K562 (cell line): ENCODE data around the gene ZNF598. TPM values are rescaled to one million over a fixed set of nuclear protein-coding genes. Genes with fewer than 3 reads are reported as not detected.
A peak's percentile ranks its signal among the peaks of the same experiment; 100 is the strongest.

Source experiments
- CBFB ChIP-seq: sonication (generic); formaldehyde crosslinking; IDR thresholded peaks from 2 replicates; pipeline ENCODE4 v1.4.0; 2020; ENCODE audit warnings: mild to moderate bottlenecking, missing genetic modification reagents
- ELF1 ChIP-seq: fragments of 200-800 bp; sonication (Bioruptor generic); IDR thresholded peaks from 2 replicates; pipeline ENCODE4 v1.6.1; 2016; ENCODE audit warnings: missing genetic modification characterization, missing compliant biosample characterization
- ELF2 ChIP-seq: fragments of 250-450 bp; sonication (Bioruptor Pico); IDR thresholded peaks from 2 replicates; pipeline ENCODE4 v1.5.0; 2021; ENCODE audit warnings: mild to moderate bottlenecking
- ESRRA ChIP-seq: fragments of 450-650 bp; IDR thresholded peaks from 2 replicates; pipeline ENCODE4 v1.6.1; 2014; ENCODE audit warnings: low read depth, mild to moderate bottlenecking, moderate library complexity, borderline replicate concordance
- GABPA ChIP-seq: fragments of 200-800 bp; sonication (Bioruptor generic); conservative IDR thresholded peaks from 2 replicates; pipeline ENCODE4 v1.6.1; 2016; ENCODE audit warnings: low read depth, missing genetic modification characterization, missing compliant biosample characterization
- GABPB2 ChIP-seq: fragments of 250-450 bp; sonication (Bioruptor Pico); conservative IDR thresholded peaks from 2 replicates; pipeline ENCODE4 v1.5.1; 2021; ENCODE audit warnings: mild to moderate bottlenecking
- HIVEP1 ChIP-seq: fragments of 250-450 bp; sonication (Bioruptor Pico); IDR thresholded peaks from 2 replicates; pipeline ENCODE4 v1.4.0; 2020; ENCODE audit warnings: mild to moderate bottlenecking
- KAT2B ChIP-seq: IDR thresholded peaks from one replicate; pipeline ENCODE4 v1.6.1; 2012; ENCODE audit warnings: low read depth, mild to moderate bottlenecking, control low read depth, inconsistent platforms, low read length, moderate library complexity
- KLF10 ChIP-seq: fragments of 250-450 bp; sonication (Bioruptor Pico); IDR thresholded peaks from 2 replicates; pipeline ENCODE4 v1.6.1; 2021; ENCODE audit warnings: matching md5 sums
- PRMT5 ChIP-seq: sonication (generic); formaldehyde crosslinking; IDR thresholded peaks from 2 replicates; pipeline ENCODE4 v1.5.0; 2020; ENCODE audit warnings: missing genetic modification reagents
- TAF1 ChIP-seq: IDR thresholded peaks from 2 replicates; pipeline ENCODE4 v1.6.1; 2011; ENCODE audit warnings: mild to moderate bottlenecking, low read length, moderate library complexity; ENCODE audit not compliant: insufficient read depth, control insufficient read depth, severe bottlenecking; ENCODE audit errors: extremely low read depth
- ZNF165 ChIP-seq: fragments of 250-450 bp; sonication (Bioruptor Pico); IDR thresholded peaks from 2 replicates; pipeline ENCODE4 v1.4.0; 2020; ENCODE audit warnings: borderline replicate concordance
- ZNF583 ChIP-seq: fragments of 250-450 bp; sonication (Bioruptor Pico); IDR thresholded peaks from 2 replicates; pipeline ENCODE4 v1.4.0; 2020
- ZNF76 ChIP-seq: fragments of 250-450 bp; sonication (Bioruptor Pico); IDR thresholded peaks from 2 replicates; pipeline ENCODE4 v1.4.0; 2020; ENCODE audit warnings: mild to moderate bottlenecking, moderate library complexity, borderline replicate concordance
- polyA plus RNA-seq, 8 experiments: library from polyadenylated mRNA; depleted of rRNA in 4 of 8; stranded (reverse) in 5 of 8; unstranded in 3 of 8; fragments of >200 nt; fragmentation: Nextera tagmentation in 2 of 8; fragmentation: Illumina TruSeq in 1 of 8; extraction: Ambion mirVana in 2 of 8; extraction: Trizol in 1 of 8; gene quantifications; 2 replicates each; pipeline versions ENCODE4 v1.2.1 to v1.2.3, GENCODE V29; 2011 to 2014; ENCODE audit warnings: inconsistent platforms in 1 of 8, missing spikeins in 1 of 8
- total RNA-seq, 7 experiments: library from RNA; depleted of rRNA in 6 of 7; stranded (reverse); fragments of >200 nt in 6 of 7; fragmentation: Illumina TruSeq in 2 of 7; extraction: Trizol in 2 of 7; gene quantifications; 2 replicates each; pipeline versions ENCODE4 v1.2.1 to v1.2.3, GENCODE V29; 2011 to 2021; ENCODE audit warnings: low replicate concordance in 1 of 7
- TF ChIP-seq, protein P1 (sequence below), 2 experiments: IDR thresholded peaks; 2 replicates each; pipeline ENCODE4 v1.6.1; 2011; ENCODE audit warnings: borderline replicate concordance in 1 of 2, control low read depth in 1 of 2, low read depth in 1 of 2, low read length in 1 of 2, mild to moderate bottlenecking in 1 of 2, mixed read lengths in 1 of 2, moderate library complexity in 1 of 2; ENCODE audit not compliant: insufficient read depth in 1 of 2, insufficient read length in 1 of 2, poor library complexity in 1 of 2, severe bottlenecking in 1 of 2; ENCODE audit errors: extremely low read depth in 1 of 2
- TF ChIP-seq, protein P2 (sequence below): fragments of 450-650 bp; IDR thresholded peaks from 2 replicates; pipeline ENCODE4 v1.6.1; 2017; ENCODE audit warnings: mild to moderate bottlenecking, moderate library complexity
- TF ChIP-seq, protein P3 (sequence below): fragments of 250-450 bp; sonication (Bioruptor Pico); IDR thresholded peaks from 2 replicates; pipeline ENCODE4 v1.5.0; 2020; ENCODE audit warnings: mild to moderate bottlenecking, borderline replicate concordance
- TF ChIP-seq, protein P4 (sequence below): fragments of 250-450 bp; sonication (Bioruptor Pico); IDR thresholded peaks from 2 replicates; pipeline ENCODE4 v1.8.0; 2022; ENCODE audit warnings: inconsistent platforms
- TF ChIP-seq, protein P5 (sequence below): fragments of 250-450 bp; sonication (Bioruptor Pico); IDR thresholded peaks from 2 replicates; pipeline ENCODE4 v1.5.0; 2021
- TF ChIP-seq, protein P6 (sequence below): fragments of 250-450 bp; sonication (Bioruptor Pico); IDR thresholded peaks from 2 replicates; pipeline ENCODE4 v1.8.0; 2022; ENCODE audit warnings: moderate library complexity, mild to moderate bottlenecking, inconsistent platforms

The ZNF598 gene
- total and polyA plus RNA-seq, 9 of the 15 experiments (the other 6 are each of a cell fraction or from before 2014, with no cell fraction given): 0.11 to 115 (median 29.6) TPM

DNA sequence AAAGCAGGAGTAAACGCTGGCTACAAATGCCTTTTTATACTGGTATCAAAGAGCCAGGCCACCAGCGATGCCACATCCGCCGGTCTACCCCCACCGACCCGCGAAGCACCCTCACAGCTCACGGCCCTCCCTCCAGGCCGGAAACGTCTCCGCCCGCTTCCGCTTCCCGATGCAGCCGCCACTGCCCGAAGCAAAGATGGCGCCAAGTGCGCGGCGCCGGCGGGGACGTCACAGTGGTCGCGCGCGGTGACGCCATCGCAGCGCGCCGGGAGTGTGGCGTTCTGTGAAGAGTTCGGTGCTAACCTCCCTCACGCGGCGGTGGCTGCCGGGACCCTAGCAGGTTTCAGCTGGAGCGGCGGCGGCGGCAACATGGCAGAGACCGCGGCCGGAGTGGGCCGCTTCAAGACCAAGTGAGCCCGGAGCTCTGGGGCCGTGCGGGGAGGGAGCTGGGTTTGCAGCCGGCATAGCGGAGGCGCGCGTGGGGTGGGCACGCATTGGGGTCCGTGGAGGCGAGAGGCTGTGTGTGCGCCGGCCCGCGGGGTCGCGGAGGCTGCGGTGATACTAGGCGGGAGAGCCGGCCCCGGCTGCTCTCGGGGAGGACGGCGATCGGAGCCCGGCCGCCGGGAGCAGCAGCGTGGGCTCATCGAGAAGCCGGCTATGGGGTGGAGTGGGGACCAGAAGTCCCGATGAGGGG, 37.7 kb downstream of the ZNF598 start, which contains the start of gene TBL3 (continued):
- TF ChIP-seq CBFB (CRISPR knock-in tag) (peak; percentile 98), ZNF165 (CRISPR knock-in tag) (no peak), ELF1 (peak; percentile 99), PRMT5 (no peak), ELF2 (peak; percentile 98), GABPB2 (CRISPR knock-in tag) (no peak), KAT2B (no peak), ESRRA (peak; percentile 77), HIVEP1 (CRISPR knock-in tag) (0 out of 2 replicates have a peak, but pooled peaks have one; percentile 31), GABPA (peak; percentile 98), ZNF583 (peak; percentile 41; the same call in 1 of the 2 replicates), ZNF76 (CRISPR knock-in tag) (no peak), TAF1 (peak; percentile 90), KLF10 (CRISPR knock-in tag) (no peak)
- TF ChIP-seq, protein P1, sequence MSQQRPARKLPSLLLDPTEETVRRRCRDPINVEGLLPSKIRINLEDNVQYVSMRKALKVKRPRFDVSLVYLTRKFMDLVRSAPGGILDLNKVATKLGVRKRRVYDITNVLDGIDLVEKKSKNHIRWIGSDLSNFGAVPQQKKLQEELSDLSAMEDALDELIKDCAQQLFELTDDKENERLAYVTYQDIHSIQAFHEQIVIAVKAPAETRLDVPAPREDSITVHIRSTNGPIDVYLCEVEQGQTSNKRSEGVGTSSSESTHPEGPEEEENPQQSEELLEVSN (IDR thresholded peaks at IDR 0.05; ENCODE audit: borderline replicate concordance in 1 of 2, extremely low read depth in 1 of 2, insufficient read depth in 1 of 2, insufficient read length in 1 of 2, low read depth in 1 of 2, low read length in 1 of 2, poor library complexity in 1 of 2, severe bottlenecking in 1 of 2): peak; percentile 57 to 73
- TF ChIP-seq, protein P2, sequence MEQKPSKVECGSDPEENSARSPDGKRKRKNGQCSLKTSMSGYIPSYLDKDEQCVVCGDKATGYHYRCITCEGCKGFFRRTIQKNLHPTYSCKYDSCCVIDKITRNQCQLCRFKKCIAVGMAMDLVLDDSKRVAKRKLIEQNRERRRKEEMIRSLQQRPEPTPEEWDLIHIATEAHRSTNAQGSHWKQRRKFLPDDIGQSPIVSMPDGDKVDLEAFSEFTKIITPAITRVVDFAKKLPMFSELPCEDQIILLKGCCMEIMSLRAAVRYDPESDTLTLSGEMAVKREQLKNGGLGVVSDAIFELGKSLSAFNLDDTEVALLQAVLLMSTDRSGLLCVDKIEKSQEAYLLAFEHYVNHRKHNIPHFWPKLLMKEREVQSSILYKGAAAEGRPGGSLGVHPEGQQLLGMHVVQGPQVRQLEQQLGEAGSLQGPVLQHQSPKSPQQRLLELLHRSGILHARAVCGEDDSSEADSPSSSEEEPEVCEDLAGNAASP: no peak
- TF ChIP-seq, protein P3, sequence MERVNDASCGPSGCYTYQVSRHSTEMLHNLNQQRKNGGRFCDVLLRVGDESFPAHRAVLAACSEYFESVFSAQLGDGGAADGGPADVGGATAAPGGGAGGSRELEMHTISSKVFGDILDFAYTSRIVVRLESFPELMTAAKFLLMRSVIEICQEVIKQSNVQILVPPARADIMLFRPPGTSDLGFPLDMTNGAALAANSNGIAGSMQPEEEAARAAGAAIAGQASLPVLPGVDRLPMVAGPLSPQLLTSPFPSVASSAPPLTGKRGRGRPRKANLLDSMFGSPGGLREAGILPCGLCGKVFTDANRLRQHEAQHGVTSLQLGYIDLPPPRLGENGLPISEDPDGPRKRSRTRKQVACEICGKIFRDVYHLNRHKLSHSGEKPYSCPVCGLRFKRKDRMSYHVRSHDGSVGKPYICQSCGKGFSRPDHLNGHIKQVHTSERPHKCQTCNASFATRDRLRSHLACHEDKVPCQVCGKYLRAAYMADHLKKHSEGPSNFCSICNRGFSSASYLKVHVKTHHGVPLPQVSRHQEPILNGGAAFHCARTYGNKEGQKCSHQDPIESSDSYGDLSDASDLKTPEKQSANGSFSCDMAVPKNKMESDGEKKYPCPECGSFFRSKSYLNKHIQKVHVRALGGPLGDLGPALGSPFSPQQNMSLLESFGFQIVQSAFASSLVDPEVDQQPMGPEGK (CRISPR knock-in tag): no peak
- TF ChIP-seq, protein P4, sequence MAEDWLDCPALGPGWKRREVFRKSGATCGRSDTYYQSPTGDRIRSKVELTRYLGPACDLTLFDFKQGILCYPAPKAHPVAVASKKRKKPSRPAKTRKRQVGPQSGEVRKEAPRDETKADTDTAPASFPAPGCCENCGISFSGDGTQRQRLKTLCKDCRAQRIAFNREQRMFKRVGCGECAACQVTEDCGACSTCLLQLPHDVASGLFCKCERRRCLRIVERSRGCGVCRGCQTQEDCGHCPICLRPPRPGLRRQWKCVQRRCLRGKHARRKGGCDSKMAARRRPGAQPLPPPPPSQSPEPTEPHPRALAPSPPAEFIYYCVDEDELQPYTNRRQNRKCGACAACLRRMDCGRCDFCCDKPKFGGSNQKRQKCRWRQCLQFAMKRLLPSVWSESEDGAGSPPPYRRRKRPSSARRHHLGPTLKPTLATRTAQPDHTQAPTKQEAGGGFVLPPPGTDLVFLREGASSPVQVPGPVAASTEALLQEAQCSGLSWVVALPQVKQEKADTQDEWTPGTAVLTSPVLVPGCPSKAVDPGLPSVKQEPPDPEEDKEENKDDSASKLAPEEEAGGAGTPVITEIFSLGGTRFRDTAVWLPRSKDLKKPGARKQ: no peak
- TF ChIP-seq, protein P5, sequence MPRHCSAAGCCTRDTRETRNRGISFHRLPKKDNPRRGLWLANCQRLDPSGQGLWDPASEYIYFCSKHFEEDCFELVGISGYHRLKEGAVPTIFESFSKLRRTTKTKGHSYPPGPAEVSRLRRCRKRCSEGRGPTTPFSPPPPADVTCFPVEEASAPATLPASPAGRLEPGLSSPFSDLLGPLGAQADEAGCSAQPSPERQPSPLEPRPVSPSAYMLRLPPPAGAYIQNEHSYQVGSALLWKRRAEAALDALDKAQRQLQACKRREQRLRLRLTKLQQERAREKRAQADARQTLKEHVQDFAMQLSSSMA (CRISPR knock-in tag): peak; percentile 8; the same call in 1 of the 2 replicates
- TF ChIP-seq, protein P6, sequence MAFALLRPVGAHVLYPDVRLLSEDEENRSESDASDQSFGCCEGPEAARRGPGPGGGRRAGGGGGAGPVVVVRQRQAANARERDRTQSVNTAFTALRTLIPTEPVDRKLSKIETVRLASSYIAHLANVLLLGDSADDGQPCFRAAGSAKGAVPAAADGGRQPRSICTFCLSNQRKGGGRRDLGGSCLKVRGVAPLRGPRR (CRISPR knock-in tag): no peak
